ENCODE results near the gene DNAJC15.

GRCh38 chr13:42997381-42997780 lies 26.0 kb upstream of the DNAJC15 start:
- no peak for TF ChIP-seq CTCF (conservative IDR thresholded peaks at IDR 0.05; ENCODE audit: low read depth, low read length)
- TF ChIP-seq EZH2 (IDR thresholded peaks at IDR 0.05; ENCODE audit: low read length, unreplicated experiment), result no peak
